ENCODE data around the gene MSTO1.
"Not testable (repeated sequence)": the region's sequence is repeated elsewhere in the genome, so short reads cannot be mapped to it uniquely, and the experiment has no call there.

MSTO1 gene

GRCh38 chr1:155622191-155622590 lies 12.2 kb downstream of the MSTO1 start:
- TF ChIP-seq CTCF (conservative IDR thresholded peaks at IDR 0.05) (no peak), ZFX (IDR thresholded peaks at IDR 0.05) (no peak)
- no peak overlapping the region for H3K27ac ChIP-seq

GRCh38 chr1:155623357-155623756 lies 13.3 kb downstream of the MSTO1 start:
- no peak overlapping the region for H3K27ac ChIP-seq
- no peak for TF ChIP-seq CTCF (conservative IDR thresholded peaks at IDR 0.05)
- no peak for TF ChIP-seq ZFX (IDR thresholded peaks at IDR 0.05)

- not testable (repeated sequence) for H3K27ac ChIP-seq
These were observed 16.4 kb downstream of the MSTO1 start for GRCh38 chr1:155626428-155626827.

GRCh38 chr1:155636397-155637153 lies 26.6 kb downstream of the MSTO1 start:
- H3K27ac ChIP-seq, result no peak overlapping the region
- TF ChIP-seq CTCF (conservative IDR thresholded peaks at IDR 0.05) (no peak), ZFX (IDR thresholded peaks at IDR 0.05) (no peak)

- H3K27ac ChIP-seq, result no peak overlapping the region
- TF ChIP-seq ZFX (IDR thresholded peaks at IDR 0.05) (no peak), CTCF (conservative IDR thresholded peaks at IDR 0.05) (no peak)
These were observed 30.3 kb downstream of the MSTO1 start for GRCh38 chr1:155640367-155640766.

GRCh38 chr1:155642559-155643180 lies 32.7 kb downstream of the MSTO1 start:
- H3K27ac ChIP-seq, result not testable (repeated sequence)

GRCh38 chr1:155643230-155643629 lies 33.2 kb downstream of the MSTO1 start:
- TF ChIP-seq CTCF (conservative IDR thresholded peaks at IDR 0.05), result no peak
- TF ChIP-seq ZFX (IDR thresholded peaks at IDR 0.05), result no peak
- H3K27ac ChIP-seq, result no peak overlapping the region

- no peak overlapping the region for H3K27ac ChIP-seq
- TF ChIP-seq CTCF (conservative IDR thresholded peaks at IDR 0.05) (no peak), ZFX (IDR thresholded peaks at IDR 0.05) (no peak)
These were observed 35.1 kb downstream of the MSTO1 start for GRCh38 chr1:155645034-155645598.
